ENCODE measurements around the gene ZNF358.

GRCh38 chr19:7478173-7478842 lies 37.6 kb upstream of the ZNF358 start:
- TF ChIP-seq, protein P1, sequence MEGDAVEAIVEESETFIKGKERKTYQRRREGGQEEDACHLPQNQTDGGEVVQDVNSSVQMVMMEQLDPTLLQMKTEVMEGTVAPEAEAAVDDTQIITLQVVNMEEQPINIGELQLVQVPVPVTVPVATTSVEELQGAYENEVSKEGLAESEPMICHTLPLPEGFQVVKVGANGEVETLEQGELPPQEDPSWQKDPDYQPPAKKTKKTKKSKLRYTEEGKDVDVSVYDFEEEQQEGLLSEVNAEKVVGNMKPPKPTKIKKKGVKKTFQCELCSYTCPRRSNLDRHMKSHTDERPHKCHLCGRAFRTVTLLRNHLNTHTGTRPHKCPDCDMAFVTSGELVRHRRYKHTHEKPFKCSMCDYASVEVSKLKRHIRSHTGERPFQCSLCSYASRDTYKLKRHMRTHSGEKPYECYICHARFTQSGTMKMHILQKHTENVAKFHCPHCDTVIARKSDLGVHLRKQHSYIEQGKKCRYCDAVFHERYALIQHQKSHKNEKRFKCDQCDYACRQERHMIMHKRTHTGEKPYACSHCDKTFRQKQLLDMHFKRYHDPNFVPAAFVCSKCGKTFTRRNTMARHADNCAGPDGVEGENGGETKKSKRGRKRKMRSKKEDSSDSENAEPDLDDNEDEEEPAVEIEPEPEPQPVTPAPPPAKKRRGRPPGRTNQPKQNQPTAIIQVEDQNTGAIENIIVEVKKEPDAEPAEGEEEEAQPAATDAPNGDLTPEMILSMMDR (conservative IDR thresholded peaks at IDR 0.05 in 1 of 2, IDR thresholded peaks at IDR 0.05 in 1 of 2; ENCODE audit: low read depth in 1 of 2, low read length in 2 of 2), result no peak
- no peak for TF ChIP-seq EZH2 (IDR thresholded peaks at IDR 0.05; ENCODE audit: low read length, missing control alignments)

All from fibroblast of lung (primary cell).